Tibial artery (tissue), 4 donors: ENCODE measurements around the gene PSMF1.

Source experiments
- DNase-seq, 2 donors: peaks; one replicate each; pipeline ENCODE4 v3.0.0-alpha.2; 2019
- H3K27ac ChIP-seq, 2 donors: fragments of 200-600 bp; sonication (generic) in 1 of 2; 1 replicate in 1 of 2; 2 replicates in 1 of 2; pipeline ENCODE4 v1.5.1; 2018 to 2019; ENCODE audit warnings: mild to moderate bottlenecking in 1 of 2
- H3K27me3 ChIP-seq, 2 donors: fragments of 200-600 bp; sonication (generic) in 1 of 2; one replicate each; pipeline versions ENCODE4 v1.5.1 to v1.6.0; 2016 to 2019
- H3K36me3 ChIP-seq, 3 donors: fragments of 200-600 bp; sonication (generic) in 2 of 3; one replicate each; pipeline ENCODE4 v1.5.1; 2016 to 2019; ENCODE audit warnings: mild to moderate bottlenecking in 2 of 3
- H3K4me1 ChIP-seq, 4 donors: fragments of 200-600 bp; sonication (generic) in 2 of 4; 1 replicate in 3 of 4; 2 replicates in 1 of 4; pipeline ENCODE4 v1.5.1; 2016 to 2019
- H3K4me3 ChIP-seq, 2 donors: fragments of 200-600 bp; sonication (generic) in 1 of 2; 1 replicate in 1 of 2; 2 replicates in 1 of 2; pipeline ENCODE4 v1.5.1; 2018 to 2019; ENCODE audit warnings: mild to moderate bottlenecking in 2 of 2
- H3K9me3 ChIP-seq, 3 donors: fragments of 200-600 bp; sonication (generic) in 1 of 3; one replicate each; pipeline ENCODE4 v1.5.1; 2016 to 2019
- CTCF ChIP-seq, 2 experiments: fragments of 200-600 bp in 1 of 2; fragments of 450-650 bp in 1 of 2; IDR thresholded peaks; one replicate each; pipeline ENCODE4 v1.5.1; 2017 to 2019; ENCODE audit warnings: antibody characterized with exemption in 2 of 2, mild to moderate bottlenecking in 1 of 2, moderate library complexity in 1 of 2
- intact Hi-C: fragments of 100-400 bp; cut with DNase I; formaldehyde crosslinking; loops from one replicate; pipeline ENCODE4 v1.15.0; 2023; ENCODE audit warnings: low total_unique reads

Gene PSMF1

DNA sequence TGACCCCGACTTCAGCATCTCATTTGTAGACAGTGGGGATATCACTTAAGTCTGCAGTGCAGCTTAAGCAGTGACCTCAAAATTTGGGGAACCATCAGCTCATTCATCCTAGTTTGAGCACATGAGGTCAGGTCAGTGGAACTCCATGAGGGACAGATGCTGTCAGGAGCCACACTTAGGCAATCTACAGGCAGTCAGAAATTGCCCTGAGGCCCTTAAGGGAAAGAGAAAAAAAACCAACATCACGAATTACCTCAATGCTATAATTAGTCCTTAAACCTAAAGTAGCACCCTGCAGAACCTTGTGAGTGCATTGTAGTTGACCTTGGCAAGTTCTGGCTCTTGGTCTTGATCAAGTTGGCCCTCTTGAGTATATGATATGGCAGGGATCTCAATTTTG, 45.3 kb downstream of the PSMF1 start:
- Histone ChIP-seq H3K27ac (no peak overlapping the region), H3K27me3 (no peaks in the 10 kb centered on the region), H3K9me3 (no peaks in the 10 kb centered on the region), H3K4me1 (no peaks in the 10 kb centered on the region), H3K4me3 (no peak overlapping the region), H3K36me3 (peaks cover 85 to 95% (median 92%) of the 10 kb centered on the region in 3 donors)
- TF ChIP-seq CTCF (IDR thresholded peaks at IDR 0.05) = no peak
- intact Hi-C loops = no loop called here
- DNase-seq = no peak

- Histone ChIP-seq H3K27ac (no peak overlapping the region), H3K9me3 (no peaks in the 10 kb centered on the region), H3K27me3 (no peaks in the 10 kb centered on the region), H3K36me3 (peaks cover 86 to 98% (median 98%) of the 10 kb centered on the region in 3 donors), H3K4me3 (no peak overlapping the region), H3K4me1 (no peaks in the 10 kb centered on the region)
- no peak for TF ChIP-seq CTCF (IDR thresholded peaks at IDR 0.05)
- intact Hi-C loops = no loop called here
- DNase-seq = no peak
These were observed 46.5 kb downstream of the PSMF1 start for GRCh38 chr20:1164871-1165270.

DNA sequence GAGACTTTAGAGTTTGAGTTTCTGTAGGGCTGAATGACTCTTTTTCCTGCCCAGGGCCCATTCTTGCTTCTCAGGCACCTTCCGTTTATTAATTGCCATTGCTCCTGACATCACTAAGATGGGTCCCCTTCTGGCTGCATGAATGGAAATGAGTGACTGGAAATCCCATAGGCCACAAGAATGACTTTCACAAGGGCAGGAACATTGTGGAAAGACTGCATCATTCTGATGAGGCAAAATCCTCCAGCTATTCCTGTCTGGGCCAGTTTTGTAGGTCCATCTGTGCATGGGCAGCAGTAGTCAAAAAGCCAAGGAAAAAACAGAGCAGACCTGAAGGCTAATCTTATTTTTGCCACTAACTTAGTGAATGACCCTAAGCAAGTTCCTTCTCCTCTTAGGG, 47.1 kb downstream of the PSMF1 start:
- no peaks in the 10 kb centered on the region for H3K9me3 ChIP-seq
- intact Hi-C loops = no loop called here
- no peak overlapping the region for H3K27ac ChIP-seq

DNA sequence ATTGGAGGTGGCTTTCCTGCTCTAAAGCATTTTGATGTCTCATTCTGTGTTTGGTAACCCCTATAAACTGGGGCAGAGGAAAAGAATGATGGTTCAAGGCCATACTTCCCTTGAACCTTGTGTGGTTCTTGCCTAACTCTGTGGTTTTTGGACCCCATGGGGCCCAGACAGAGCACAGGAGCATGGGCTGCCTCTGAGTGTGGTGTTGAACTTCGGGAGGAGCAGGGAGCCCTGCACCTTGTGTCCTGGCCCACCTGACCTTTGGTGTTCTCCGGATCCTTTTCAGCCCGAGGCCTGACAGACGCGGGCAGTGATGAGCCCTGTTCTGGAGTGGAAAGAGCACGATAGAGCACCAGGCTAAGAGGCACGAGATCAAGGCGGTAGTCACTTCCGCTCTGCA, 47.5 kb downstream of the PSMF1 start:
- H3K4me3 ChIP-seq = no peak overlapping the region
- H3K4me1 ChIP-seq = no peaks in the 10 kb centered on the region
- H3K9me3 ChIP-seq = no peaks in the 10 kb centered on the region
- peaks cover 81 to 98% (median 98%) of the 10 kb centered on the region in 3 donors for H3K36me3 ChIP-seq
- no peak for TF ChIP-seq CTCF (IDR thresholded peaks at IDR 0.05)
- no peak for DNase-seq
- no peak overlapping the region for H3K27ac ChIP-seq
- no peaks in the 10 kb centered on the region for H3K27me3 ChIP-seq
- intact Hi-C loops = no loop called here

More for the DNA sequence above, 47.1 kb downstream of the PSMF1 start:
- peaks cover 81 to 98% (median 98%) of the 10 kb centered on the region in 3 donors for H3K36me3 ChIP-seq
- TF ChIP-seq CTCF (IDR thresholded peaks at IDR 0.05) = no peak
- H3K4me1 ChIP-seq = no peaks in the 10 kb centered on the region
- DNase-seq = no peak
- H3K4me3 ChIP-seq = no peak overlapping the region
- H3K27me3 ChIP-seq = no peaks in the 10 kb centered on the region

- TF ChIP-seq CTCF (IDR thresholded peaks at IDR 0.05) = no peak
- Histone ChIP-seq H3K4me1 (no peaks in the 10 kb centered on the region), H3K27me3 (no peaks in the 10 kb centered on the region), H3K4me3 (no peak overlapping the region), H3K9me3 (no peaks in the 10 kb centered on the region), H3K36me3 (peaks cover 81 to 98% (median 97%) of the 10 kb centered on the region in 3 donors), H3K27ac (no peak overlapping the region)
- DNase-seq = no peak
- intact Hi-C loops = no loop called here
These were observed 48.7 kb downstream of the PSMF1 start for GRCh38 chr20:1166948-1167720.
